Stimulated activated CD4-positive, alpha-beta T cell treated with anti-CD3 and anti-CD28 coated beads, Interleukin-12 subunit alpha, Interleukin-12 subunit beta, amount 100 ng/mL, for 24 hours (primary cell): ENCODE results near the gene BDKRB2.

Source experiments
- DNase-seq, 2 experiments: peaks; one replicate each; pipeline ENCODE4 v3.0.0-alpha.2; 2020; ENCODE audit warnings: low read depth in 2 of 2

The BDKRB2 gene

GRCh38 chr14:96251656-96252155, 47.1 kb downstream of the BDKRB2 start:
- DNase-seq = no peak

GRCh38 chr14:96252323-96252998, 47.8 kb downstream of the BDKRB2 start:
- no peak for DNase-seq

DNA sequence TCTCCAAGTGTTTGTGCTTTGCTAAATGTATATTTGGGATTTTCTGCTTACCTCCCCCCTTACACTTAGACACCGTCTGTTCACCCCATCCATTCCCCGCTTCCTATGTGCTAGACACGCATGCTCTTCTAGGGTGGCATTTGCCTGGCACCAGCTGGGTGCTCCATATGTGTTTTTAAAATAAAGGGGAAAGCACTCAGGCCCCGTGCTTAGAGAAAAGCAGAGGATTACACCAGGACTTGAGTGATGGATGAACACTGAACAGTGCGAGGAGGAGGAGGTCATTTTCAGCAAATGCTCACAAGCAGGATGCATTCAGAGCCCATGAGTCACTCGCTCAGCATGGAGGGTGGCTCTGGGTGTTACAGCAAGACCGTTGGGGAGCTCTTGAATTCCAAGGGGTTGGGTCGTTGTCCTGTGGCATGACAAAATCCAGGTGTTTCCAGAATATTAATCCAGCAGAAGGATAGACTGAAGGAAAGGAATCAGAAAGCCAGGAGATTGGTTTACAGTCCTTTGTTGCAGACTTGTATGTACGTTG, 48.4 kb downstream of the BDKRB2 start:
- DNase-seq = no peak

GRCh38 chr14:96254687-96255086, 50.0 kb downstream of the BDKRB2 start:
- DNase-seq = no peak

DNA sequence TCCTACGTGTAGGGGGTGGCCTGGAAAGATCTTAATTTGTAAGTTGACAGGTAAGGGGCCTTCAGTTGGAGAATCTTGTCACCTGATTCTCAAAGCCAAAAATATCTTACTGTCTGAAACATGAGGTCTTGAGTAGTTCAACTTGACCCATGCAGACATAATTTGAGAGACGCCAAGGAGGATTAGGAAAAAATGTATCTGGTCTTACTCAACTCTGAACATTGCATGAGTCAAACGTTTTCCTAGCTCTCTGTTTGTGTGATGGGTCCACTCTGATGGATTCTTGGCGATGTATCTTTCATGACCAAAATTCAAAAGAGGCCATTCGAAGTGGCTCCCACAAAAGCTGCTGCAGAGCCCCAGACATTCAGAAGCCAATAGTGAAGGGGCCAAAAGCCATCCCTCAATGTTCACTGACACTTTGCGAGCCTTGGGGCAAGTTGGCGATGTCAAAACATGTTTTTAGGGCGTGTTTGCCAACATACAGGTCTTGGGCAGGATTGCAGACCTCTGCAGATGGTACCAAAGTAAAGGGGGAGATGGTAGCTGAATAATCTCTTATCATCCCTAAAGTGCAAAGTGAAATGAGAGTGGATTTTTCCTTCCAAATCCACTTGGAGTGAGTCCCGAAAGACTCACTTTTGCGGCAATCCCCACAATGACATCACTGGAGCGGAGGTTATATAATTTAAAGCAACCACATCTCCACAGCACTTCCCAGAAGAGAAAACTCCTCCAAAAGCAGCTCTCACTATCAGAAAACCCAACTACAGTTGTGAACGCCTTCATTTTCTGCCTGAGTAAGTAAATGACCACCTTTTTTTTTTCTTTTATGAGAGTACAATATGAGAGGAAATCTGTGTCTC, 51.1 kb downstream of the BDKRB2 start, which contains the start of gene BDKRB1:
Gene BDKRB1, plus strand, starts transcription at position 710 of the 866 bp plus-strand sequence. CDS start 7,473 bp downstream, outside the sequence.
- no peak for DNase-seq

DNA sequence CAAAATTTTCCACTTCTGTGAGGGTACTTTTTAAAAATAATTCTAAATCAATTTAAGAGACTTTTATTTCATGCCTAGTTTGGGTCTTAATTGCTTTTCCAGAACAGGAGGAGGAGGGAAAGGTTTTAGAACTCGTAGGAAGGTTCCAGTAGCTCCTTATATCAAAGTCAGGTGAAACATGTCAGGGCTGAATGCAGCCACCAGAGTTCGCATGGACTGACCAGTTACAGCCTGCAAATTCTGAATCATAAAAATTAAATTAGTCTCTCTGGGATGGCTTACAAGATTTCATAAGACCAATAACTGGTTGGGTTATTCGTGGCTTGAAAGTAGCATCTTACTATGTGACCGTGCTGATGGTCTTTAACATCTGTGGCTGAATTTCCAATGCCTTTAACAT, 51.8 kb downstream of the BDKRB2 start:
- DNase-seq = no peak

DNA sequence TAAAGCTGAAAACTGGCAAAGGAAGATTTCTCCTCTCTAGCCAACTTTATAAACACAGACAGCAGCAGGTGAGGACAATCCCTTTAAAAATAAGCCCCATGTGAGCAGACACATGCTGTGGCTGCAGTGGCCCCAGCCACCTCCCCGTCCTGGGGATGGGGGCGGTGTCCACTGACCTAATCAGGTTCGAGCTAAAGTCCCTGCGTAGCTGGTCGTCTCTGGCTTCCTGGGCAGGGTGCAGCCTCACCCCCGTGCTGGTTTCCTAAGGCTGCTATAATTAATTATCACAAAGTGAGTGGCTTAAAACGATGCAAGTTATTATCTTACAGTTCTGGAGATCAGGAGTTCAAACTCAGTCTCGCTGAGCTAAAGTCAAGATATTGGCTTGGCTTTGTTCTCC, 52.4 kb downstream of the BDKRB2 start:
- DNase-seq = no peak

DNA sequence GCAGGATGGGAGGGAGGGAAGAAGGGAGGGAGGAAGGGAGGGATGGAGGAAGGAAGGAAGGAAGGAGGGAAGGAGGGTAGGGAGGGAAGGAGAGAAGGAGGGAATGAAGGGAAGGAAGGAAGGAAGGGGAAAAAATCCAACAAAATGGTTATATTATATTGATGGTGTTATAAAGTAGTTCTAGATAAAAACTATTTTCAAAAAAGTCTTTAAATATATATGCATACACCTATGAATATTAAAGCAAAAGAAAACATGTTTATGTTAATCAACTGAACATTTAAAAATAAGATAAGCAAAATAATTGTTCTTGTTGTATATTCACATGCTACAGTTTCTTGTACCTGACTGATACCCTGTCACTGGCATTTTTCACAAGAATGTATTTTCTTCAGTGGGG, 53.3 kb downstream of the BDKRB2 start:
- DNase-seq = no peak

DNA sequence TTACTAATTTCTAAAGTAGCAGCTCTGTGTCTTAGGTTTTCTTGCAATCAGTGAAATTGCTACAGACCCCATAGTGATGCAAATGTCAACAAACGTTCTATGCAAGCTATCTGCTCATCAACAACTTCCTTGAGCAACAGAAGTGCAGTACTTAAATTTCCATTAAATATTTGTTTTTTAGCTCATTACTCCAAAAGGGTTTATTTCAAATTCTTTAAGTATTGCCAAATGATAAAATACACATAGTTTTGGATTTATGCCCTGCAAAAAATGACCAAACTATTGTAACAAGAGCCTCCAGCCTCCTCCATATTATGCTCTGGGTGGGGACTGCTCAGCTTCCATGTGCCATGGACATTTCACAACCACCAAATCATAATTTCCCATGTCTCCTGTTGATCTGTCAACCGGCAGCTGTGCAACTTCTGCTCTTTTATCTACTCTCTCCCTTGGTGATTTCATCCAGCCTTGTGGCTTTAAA, 55.7 kb downstream of the BDKRB2 start:
- no peak for DNase-seq

DNA sequence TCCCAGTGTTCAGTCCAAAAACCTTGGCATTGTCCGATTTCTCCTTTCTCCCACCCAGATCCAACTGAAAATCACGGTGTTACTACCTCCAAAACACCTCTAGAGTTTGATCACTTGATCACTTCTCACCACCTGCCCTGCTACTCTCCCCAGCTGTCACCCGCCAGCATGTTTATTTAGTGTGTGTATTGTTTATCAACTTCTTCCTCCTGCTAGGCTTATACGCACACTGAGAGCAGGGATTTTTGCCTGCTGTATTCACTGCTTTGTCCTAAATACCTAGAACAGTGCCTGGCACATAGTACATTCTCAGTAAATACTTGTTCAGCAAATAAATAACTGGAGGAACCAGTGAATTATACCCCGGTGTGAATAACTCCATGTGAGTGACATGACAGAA, 56.4 kb downstream of the BDKRB2 start:
- no peak for DNase-seq

DNA sequence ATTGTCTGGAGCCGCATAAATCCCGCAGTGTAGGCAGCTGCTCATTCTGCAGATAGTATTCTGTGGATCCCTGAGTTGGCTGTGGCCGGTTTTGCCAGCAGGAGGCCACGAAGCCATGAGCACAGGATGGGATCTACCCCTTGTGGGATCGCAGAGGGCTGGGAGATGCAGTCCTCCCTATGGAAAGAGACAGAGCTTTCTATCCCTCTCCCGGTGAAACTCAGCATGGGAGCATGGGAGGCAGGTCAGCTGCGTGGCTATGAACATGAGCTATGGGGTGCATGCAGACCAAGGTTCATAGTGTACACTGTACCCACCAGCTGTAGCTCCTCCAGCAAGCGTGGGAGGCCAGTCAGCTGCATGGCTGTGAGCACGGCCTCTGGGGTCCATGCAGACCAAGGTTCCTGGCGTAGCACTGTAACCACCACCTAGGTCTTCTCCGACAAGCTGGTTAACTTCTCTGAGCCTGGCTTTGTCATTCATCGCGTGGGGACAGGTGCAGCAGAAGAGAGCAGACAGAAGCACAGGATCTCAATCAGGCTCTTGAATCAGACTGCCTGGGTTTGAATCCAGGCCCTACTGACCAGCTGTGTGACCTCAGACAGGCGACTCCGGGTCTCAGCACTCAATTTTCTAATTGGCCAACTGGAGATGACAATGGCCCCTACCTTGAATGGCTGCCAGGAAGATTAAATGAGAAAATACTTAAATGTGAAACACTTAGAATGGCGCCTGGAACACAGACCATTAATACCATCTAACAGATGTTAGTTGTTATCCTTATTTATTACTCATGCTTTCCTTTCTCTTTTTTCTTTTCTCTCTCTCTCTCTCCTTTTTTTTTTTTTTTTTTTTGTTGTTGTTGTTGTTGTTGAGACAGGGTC, 57.4 kb downstream of the BDKRB2 start:
- no peak for DNase-seq

- DNase-seq = no peak
Measured at GRCh38 chr14:96263347-96264199, 58.9 kb downstream of the BDKRB2 start.

GRCh38 chr14:96264200-96264553, 59.5 kb downstream of the BDKRB2 start:
- DNase-seq = no peak

DNA sequence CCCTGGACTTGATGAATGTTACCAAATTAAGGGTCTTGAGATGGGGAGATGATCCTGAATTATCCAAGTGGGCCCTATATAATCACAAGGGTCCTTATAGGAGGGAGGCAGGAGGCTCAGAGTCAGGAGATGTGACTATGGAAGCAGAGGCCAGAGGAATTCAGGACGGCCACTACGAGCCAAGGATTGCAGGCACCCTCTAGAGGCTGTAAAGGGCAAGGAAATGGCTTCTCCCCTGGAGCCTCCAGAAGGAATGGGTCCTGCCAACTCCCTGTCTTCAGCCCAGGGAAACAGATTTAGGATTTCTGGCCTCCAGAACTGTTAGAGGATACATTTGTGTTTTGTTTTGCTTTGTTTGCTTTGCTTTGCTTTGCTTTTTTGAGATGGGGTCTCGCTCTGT, 60.2 kb downstream of the BDKRB2 start:
- DNase-seq = no peak

GRCh38 chr14:96265383-96266095, 60.9 kb downstream of the BDKRB2 start:
- no peak for DNase-seq

DNA sequence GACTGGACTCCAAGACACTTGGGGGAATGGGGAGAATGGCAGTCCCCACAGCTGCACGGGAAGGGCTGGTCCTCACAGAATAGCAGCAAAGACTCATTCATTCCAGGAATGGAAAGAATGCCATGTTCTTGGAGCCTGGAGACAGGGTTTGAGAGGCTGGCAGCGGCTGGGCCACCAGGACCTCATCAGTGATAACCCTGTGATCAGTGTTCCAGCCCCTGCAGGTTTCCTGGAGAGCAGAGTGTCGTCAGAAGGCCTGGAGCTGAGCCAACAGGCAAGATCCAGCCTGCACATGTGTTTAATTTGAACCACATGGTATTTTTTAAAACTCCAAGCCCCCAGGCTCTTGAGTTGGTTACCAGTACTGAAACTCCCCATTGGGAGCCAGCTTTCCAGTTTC, 62.7 kb downstream of the BDKRB2 start:
- no peak for DNase-seq

DNA sequence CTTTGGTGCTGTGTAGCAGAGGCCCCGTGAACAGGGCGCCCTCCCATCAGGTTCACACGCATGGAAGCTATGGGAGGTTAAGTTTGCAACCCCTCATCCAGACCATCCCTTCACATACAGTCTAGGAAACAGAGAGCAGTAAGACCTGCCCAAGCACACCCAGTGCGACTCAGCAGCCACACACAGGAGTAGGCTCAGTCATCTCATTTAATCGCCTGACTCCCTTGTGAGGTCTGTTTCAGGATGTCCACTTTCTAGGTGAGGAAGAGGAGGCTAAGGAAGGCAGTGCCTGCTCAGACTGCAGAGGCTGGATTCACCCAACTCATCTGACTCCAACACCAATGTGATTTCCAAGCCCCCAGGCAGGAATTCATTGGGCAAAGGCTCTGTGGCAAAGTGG, 63.3 kb downstream of the BDKRB2 start:
- DNase-seq = no peak

DNA sequence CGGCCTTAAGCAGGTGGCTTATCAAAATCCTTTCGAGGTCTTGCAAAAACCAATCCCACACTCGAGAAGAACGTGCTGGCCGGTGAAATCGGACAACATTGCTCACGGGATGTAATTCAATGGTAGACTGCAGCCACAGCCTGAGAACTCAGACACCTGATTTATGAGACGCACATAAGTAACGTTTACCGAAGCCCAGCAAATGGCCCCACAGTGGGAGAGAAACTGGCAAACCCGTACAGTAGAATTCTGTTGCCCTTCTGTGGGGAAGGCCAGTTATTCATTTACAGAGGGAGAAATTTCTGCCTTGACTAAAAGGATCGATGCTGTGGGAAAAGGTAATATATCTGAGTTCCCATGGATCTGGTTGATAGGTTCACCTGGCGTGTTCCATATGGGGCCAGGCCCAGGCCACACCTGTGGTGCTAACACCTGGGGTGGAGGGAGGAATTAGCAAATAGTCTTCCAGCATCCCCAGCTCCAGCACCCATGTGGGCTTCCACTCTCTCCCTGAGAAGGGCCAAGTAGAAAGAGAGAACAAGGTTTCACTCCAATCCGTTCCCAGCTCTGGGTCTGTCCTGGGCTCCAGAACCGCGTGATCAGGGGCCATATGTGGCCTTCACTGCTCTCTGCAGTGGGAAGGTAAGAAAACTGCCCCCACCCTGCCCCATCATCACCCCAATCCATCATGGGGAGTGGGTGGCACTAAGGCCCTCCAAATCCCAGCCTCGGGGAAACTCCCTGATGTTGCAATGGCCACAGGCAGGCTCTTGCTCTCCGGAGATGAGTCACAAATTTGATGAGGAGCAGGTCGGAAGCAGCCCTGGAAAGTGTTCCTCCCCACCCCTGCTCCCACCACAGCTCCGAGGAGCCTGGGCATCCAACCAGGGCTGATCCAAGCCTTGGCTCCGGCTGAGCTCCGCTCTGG, 64.1 kb downstream of the BDKRB2 start:
- no peak for DNase-seq

DNA sequence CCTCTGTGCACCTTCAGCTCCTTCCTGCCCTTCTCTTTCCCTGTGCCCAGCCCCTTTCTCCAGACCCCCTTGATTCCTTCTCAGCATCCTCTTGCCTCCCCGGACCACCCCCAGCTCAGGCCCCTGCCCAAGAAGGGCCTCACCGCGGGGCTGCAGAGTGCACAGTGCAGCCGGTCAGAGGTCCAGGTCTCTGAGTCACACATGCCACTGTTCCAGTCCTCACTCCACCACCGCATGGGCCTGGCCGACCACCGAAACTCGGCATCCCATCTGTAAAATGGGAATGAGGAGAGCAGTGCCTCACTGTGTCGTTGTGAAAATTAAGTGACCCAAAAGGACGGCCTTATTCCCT, 64.7 kb downstream of the BDKRB2 start:
- DNase-seq = no peak
